MM.1S (cell line): ENCODE data around the gene SLC25A3.

Source experiments
- CTCF ChIP-seq: fragments of 300-600 bp; sonication (generic); IDR thresholded peaks from 2 replicates; pipeline ENCODE4 v1.5.1; 2016; ENCODE audit warnings: antibody characterized with exemption, low read length, mixed read lengths
- EZH2phosphoT487 ChIP-seq: fragments of 300-600 bp; sonication (generic); IDR thresholded peaks from 2 replicates; pipeline ENCODE4 v1.6.1; 2018; ENCODE audit warnings: antibody characterized with exemption, low read length

GRCh38 chr12:98644712-98645571 lies 51.5 kb downstream of the SLC25A3 start, which contains the start of the genes APAF1 and IKBIP:
- no peak for TF ChIP-seq CTCF
- no peak for TF ChIP-seq EZH2phosphoT487
